ENCODE data around the gene BARX1. TPM values are rescaled to one million over a fixed set of nuclear protein-coding genes. Genes with fewer than 3 reads are reported as not detected.
"Not testable (repeated sequence)": the region's sequence is repeated elsewhere in the genome, so short reads cannot be mapped to it uniquely, and the experiment has no call there.

BARX1 gene
- total RNA-seq, 1 donor from 2014 or later = 11.8 TPM

DNA sequence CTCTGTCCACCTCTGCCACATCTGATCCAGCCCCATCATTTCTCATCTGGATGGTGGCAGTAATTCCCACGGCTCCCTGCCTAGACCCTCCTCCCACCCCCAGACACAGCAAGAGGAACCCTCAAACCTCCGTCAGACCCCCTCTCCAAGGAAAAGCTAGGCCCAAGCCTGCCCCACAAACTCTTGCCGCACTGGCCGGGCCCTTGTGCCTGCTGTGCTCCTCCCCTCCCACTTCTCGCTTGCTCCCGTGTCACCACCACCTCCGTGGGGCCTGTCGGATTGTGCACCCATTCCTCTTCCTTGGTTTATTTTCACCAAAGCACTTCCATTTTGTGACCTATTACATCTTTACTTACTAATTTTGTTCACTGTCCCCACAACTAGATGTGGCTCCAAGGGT, 14.2 kb downstream of the BARX1 start:
- no peak overlapping the region for H3K4me3 Mint-ChIP-seq
- H3K27me3 Mint-ChIP-seq = peaks cover 93% of the 10 kb centered on the region
- no peak overlapping the region for H3K27ac Mint-ChIP-seq
- no peaks in the 10 kb centered on the region for H3K9me3 Mint-ChIP-seq
- DNase-seq (ENCODE audit: extremely low spot score, unreplicated experiment) = no peak
- TF ChIP-seq, protein P1, sequence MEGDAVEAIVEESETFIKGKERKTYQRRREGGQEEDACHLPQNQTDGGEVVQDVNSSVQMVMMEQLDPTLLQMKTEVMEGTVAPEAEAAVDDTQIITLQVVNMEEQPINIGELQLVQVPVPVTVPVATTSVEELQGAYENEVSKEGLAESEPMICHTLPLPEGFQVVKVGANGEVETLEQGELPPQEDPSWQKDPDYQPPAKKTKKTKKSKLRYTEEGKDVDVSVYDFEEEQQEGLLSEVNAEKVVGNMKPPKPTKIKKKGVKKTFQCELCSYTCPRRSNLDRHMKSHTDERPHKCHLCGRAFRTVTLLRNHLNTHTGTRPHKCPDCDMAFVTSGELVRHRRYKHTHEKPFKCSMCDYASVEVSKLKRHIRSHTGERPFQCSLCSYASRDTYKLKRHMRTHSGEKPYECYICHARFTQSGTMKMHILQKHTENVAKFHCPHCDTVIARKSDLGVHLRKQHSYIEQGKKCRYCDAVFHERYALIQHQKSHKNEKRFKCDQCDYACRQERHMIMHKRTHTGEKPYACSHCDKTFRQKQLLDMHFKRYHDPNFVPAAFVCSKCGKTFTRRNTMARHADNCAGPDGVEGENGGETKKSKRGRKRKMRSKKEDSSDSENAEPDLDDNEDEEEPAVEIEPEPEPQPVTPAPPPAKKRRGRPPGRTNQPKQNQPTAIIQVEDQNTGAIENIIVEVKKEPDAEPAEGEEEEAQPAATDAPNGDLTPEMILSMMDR (conservative IDR thresholded peaks at IDR 0.05) = no peak
- no peaks in the 10 kb centered on the region for H3K36me3 Mint-ChIP-seq
- peaks cover 9% of the 10 kb centered on the region for H3K4me1 Mint-ChIP-seq (ENCODE audit: unreplicated experiment)

DNA sequence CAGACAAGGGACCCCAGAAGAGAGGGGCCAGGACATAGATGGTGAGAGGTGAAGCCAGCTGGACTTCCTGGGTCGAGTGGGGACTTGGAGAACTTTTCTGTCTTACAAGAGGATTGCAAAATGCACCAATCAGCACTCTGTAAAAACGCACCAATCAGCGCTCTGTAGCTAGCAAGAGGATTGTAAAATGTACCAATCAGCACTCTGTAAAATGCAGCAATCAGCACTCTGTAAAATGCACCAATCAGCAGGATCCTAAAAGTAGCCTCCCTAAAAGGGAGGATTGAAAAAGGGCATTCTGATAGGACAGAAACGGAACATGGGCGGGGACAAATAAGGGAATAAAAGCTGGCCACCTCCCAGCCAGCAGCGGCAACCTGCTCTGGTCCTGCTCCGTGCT, 15.6 kb downstream of the BARX1 start:
- not testable (repeated sequence) for H3K4me3 Mint-ChIP-seq; H3K4me1 Mint-ChIP-seq (ENCODE audit: unreplicated experiment); H3K9me3 Mint-ChIP-seq; H3K36me3 Mint-ChIP-seq; H3K27ac Mint-ChIP-seq; DNase-seq (ENCODE audit: extremely low spot score, unreplicated experiment)
- H3K27me3 Mint-ChIP-seq = peaks cover 90% of the 10 kb centered on the region

DNA sequence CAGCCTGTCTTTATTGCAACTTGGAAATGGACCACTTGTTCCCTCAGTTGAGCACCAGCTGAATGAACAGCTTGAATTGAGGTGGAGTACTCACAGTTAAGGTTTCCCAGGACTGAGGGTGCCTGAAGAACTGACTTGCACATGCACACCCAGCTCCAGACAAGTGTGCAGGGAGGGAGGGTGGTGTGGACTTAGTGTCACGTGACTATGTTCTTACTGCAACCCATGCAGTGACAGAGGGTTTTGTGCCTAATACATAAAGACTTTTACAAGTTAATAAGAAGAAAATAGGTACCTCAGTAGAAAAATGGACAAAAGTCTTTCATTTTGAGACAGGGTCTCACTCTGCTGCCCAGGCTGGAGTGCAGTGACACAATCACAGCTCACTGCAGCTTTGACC, 18.0 kb downstream of the BARX1 start:
- Mint-ChIP-seq H3K9me3 (no peaks in the 10 kb centered on the region), H3K36me3 (no peaks in the 10 kb centered on the region), H3K27me3 (peaks cover 85% of the 10 kb centered on the region), H3K4me3 (no peak overlapping the region), H3K27ac (no peak overlapping the region), H3K4me1 (ENCODE audit: unreplicated experiment) (no peaks in the 10 kb centered on the region)
- no peak for DNase-seq (ENCODE audit: extremely low spot score, unreplicated experiment)
- TF ChIP-seq, protein P1 (conservative IDR thresholded peaks at IDR 0.05) = no peak

DNA sequence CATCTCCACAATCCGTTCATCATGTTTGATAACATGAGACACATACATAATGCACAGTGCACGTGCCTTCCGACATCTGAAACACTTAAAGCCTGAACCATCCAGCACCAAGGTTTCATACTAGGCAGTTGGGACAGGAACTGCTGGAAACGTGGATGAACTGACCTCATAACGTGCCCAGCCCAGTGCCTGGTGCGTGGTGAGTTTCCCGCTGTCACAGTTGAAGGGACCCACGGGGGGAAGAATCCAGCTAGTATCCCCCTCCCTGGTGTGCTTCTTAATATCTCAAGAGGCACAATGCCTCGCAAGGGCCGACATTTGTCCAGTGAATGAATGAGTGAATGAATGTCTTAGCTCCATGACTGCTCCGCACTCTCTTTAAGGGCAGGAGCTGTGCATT, 23.2 kb downstream of the BARX1 start:
- Mint-ChIP-seq H3K36me3 (no peaks in the 10 kb centered on the region), H3K4me1 (ENCODE audit: unreplicated experiment) (no peaks in the 10 kb centered on the region), H3K27ac (no peak overlapping the region), H3K27me3 (peaks cover 68% of the 10 kb centered on the region), H3K9me3 (no peaks in the 10 kb centered on the region), H3K4me3 (no peak overlapping the region)
- no peak for DNase-seq (ENCODE audit: extremely low spot score, unreplicated experiment)
- TF ChIP-seq, protein P1 (conservative IDR thresholded peaks at IDR 0.05) = no peak

DNA sequence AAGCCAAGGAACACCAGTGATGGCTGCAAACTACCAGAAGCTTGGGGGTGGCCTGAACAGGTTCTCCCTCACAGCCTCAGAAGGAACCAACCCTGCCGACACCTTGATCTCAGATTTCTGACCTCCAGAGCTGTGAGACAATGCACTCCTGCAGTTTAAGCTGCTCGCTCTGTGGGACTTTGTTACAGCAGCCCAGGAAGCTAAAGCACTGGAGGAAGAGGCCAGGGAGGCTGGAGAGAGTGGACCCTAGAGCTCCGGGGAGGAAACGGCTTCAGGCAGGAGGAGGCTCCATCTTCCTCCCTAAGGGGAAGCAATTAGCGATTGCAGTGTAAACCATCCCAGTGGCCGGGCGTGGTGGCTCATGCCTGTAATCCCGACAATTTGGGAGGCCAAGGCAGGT, 25.1 kb downstream of the BARX1 start:
- H3K27ac Mint-ChIP-seq = no peak overlapping the region
- no peaks in the 10 kb centered on the region for H3K36me3 Mint-ChIP-seq
- H3K4me3 Mint-ChIP-seq = no peak overlapping the region
- H3K4me1 Mint-ChIP-seq (ENCODE audit: unreplicated experiment) = no peaks in the 10 kb centered on the region
- DNase-seq (ENCODE audit: extremely low spot score, unreplicated experiment) = no peak
- peaks cover 57% of the 10 kb centered on the region for H3K27me3 Mint-ChIP-seq
- TF ChIP-seq, protein P1 (conservative IDR thresholded peaks at IDR 0.05) = no peak
- H3K9me3 Mint-ChIP-seq = no peaks in the 10 kb centered on the region

DNA sequence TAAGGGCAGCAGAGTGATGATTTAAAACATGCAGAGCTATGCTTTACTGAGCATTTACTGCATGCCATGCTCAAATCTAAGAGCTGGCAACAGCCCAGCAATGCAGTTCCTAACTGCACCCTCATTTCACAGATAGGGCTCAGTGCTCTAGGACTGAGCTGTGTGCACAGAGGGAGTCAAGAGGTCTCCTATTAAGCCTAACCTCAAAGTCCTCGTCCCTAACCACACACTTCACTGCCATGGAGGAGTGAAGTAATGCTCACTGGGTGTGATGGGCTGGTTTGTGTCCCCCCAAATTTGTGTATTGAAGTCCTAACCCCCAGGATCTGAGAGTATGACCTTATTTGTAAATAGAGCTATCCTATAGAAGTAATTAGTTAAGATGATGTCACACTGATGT, 25.9 kb downstream of the BARX1 start:
- no peaks in the 10 kb centered on the region for H3K4me1 Mint-ChIP-seq (ENCODE audit: unreplicated experiment)
- H3K27me3 Mint-ChIP-seq = peaks cover 50% of the 10 kb centered on the region
- DNase-seq (ENCODE audit: extremely low spot score, unreplicated experiment) = no peak
- no peaks in the 10 kb centered on the region for H3K9me3 Mint-ChIP-seq
- no peak overlapping the region for H3K4me3 Mint-ChIP-seq
- TF ChIP-seq, protein P1 (conservative IDR thresholded peaks at IDR 0.05) = no peak
- H3K27ac Mint-ChIP-seq = no peak overlapping the region
- H3K36me3 Mint-ChIP-seq = no peaks in the 10 kb centered on the region
